Left cardiac atrium (tissue), 4 donors: ENCODE measurements around the gene ZMYND12. TPM values are rescaled to one million over a fixed set of nuclear protein-coding genes. Genes with fewer than 3 reads are reported as not detected.

Experiments used
- ATAC-seq, 2 donors: fragments of 200-7000 bp; cut with Tn5 transposase; one replicate each; pipeline ENCODE4 v1.9.1; 2020; ENCODE audit warnings: mild to moderate bottlenecking in 2 of 2, moderate library complexity in 2 of 2
- DNase-seq: peaks from one replicate; pipeline ENCODE4 v3.0.0-alpha.2; 2020
- intact Hi-C, 2 donors: fragments of 100-400 bp; cut with DNase I; formaldehyde crosslinking; loops; one replicate each; pipeline versions ENCODE4 v1.14.1 to v1.15.1; 2022 to 2023
- total RNA-seq, 2 donors: library from RNA; stranded (reverse); fragmentation: NEBNext Ultra II Directional; extraction: Animal tissue kit (Norgen Biotek cat#: 25700); gene quantifications; one replicate each; pipeline ENCODE4 v1.2.1, GENCODE V29; 2021
- donor health status: DM: no; HTN: yes; CAD: no.
- donor health status: DM: no; HTN: yes; CAD: no; lungs with severe emphysema.
- donor health status: DM: yes; HTN: yes; CAD: no.
- donor health status: Dilated cardiomyopathy.

ZMYND12 gene
- total RNA-seq, 2 donors from 2014 or later, result 0.31 to 0.65 TPM

DNA sequence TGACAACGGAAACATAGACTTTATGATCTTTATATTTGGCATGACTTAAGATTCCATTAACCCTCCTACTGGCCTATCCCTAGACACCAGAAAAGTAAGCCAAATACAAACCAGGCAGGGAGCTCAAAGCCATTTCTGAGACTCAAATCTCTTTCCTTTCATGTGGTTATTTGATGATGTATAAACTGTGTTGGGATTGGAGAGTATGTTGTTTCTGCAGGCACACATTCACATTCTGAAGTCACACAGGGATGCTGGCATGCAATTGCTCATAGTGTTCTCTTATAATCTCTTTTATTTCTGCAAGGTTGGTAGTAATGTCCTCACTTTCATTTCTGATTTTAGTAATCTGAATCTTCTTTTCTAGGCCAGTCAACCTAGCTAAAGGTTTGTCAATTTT, 5.8 kb downstream of the ZMYND12 start:
- ATAC-seq (no peak), DNase-seq (no peak)
- intact Hi-C loops, result loop anchor here in 1 of 2 donors (10.0 kb wide), 1 partner anchor 115 kb away; the partner anchor contains the start of gene FOXJ3

DNA sequence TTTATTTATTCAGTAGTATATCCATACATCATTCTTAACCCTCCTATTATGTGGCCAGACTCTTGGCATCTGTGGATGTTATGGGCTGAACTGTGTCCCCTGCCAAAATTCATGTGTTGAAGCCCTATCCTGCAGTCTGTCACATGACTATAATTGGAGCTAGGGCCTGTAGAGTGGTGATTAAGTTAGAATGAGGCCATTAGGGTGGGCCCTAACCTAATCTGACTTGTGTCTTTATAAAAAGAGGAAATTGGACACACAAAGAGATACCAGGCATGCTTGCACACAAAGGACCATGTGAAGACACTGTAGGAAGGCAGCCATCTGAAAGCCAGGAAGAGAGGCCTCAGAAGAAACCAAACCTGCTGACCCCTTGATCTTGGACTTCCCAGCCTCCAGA, 6.6 kb downstream of the ZMYND12 start:
- DNase-seq, result no peak
- intact Hi-C loops, result no loop called here
- ATAC-seq, result no peak

- no peak for DNase-seq
- intact Hi-C loops, result no loop called here
- no peak for ATAC-seq
Measured at GRCh38 chr1:42442662-42443061, 13.2 kb downstream of the ZMYND12 start.

GRCh38 chr1:42439940-42440339, 15.9 kb downstream of the ZMYND12 start:
- intact Hi-C loops, result no loop called here
- DNase-seq (no peak), ATAC-seq (no peak)

DNA sequence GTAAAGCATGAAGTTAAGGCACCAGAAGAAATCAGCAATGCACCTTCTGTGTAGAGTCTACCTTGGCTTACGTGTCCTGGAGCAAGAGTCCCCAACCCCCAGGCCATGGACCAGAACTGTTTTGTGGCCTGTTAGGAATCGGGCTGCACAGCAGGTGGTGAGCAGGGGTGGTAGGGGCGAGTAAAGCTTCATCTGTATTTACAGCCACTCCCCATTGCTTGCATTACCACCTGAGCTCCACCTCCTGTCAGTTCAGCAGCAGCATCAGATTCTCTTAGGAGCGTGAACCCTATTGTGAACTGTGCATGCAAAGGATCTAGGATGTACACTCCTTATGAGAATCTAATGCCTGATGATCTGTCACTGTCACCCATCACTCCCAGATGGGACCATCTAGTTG, 21.5 kb downstream of the ZMYND12 start:
- intact Hi-C loops, result no loop called here
- ATAC-seq (no peak), DNase-seq (no peak)

GRCh38 chr1:42433369-42433768, 22.5 kb downstream of the ZMYND12 start:
- intact Hi-C loops, result no loop called here
- no peak for DNase-seq
- no peak for ATAC-seq

- DNase-seq (no peak), ATAC-seq (no peak)
- intact Hi-C loops, result no loop called here
Measured at GRCh38 chr1:42432714-42433113, 23.1 kb downstream of the ZMYND12 start.

DNA sequence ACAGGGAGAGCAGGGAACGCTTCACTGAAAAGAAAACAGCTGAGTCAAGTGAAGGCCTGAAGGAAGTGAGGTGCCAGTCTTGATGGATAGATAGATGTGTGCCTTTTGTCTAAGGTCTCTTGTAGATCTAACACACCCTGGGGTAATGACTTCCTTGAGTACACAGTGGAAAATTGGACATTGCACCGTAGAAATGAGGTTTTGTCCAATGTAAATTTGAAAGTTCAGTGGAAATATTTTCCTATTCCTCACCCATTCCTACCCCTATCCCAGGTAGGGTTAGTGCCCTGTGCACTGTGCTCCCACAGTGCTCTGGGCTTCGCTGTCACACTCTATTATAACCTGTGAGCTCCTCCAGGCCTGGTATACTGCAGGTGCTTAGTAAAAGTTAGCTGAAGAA, 24.3 kb downstream of the ZMYND12 start:
- ATAC-seq (no peak), DNase-seq (no peak)
- intact Hi-C loops, result no loop called here

- intact Hi-C loops, result no loop called here
- no peak for ATAC-seq
- no peak for DNase-seq
Measured at GRCh38 chr1:42430286-42431135, 25.3 kb downstream of the ZMYND12 start.

DNA sequence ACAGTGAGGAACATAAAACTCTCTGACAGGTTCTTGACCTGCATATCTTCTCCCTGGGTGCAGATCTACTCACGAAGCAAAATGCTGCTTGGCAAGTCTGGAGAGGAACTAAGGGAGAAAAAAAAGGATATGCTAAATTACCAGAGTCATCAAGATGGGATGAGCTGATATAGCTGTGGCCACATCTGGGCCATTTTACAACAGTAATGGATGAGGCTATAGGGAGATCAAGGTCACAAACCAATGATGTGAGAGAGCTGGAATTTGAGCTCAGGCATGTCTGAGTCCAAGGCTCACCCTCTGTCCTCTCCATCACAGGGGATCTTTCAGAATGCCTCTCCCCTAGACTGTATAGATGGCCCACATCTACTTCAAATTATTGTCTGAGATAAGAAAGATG, 26.2 kb downstream of the ZMYND12 start:
- intact Hi-C loops, result no loop called here
- DNase-seq, result no peak
- ATAC-seq, result no peak

DNA sequence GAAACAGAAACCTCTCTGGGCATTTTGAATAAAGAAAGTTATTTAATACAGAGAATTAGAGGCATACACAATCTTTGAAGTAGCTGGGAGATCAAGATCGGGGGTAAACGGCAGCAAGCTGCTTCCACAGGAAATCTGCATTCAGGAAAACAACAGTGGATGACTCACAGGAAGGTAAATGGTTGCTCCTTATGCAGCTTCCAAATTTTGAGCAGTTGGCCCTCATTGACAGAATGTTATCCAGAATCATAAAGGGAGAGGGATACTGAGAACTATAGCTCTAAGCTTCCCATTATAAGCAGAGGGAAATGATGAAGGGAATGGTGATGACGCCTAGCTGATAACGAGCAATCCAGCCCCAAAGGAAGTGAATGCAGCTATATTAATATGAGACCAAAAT, 28.6 kb downstream of the ZMYND12 start:
- intact Hi-C loops, result no loop called here
- ATAC-seq (no peak), DNase-seq (no peak)

GRCh38 chr1:42424201-42424600, 31.6 kb downstream of the ZMYND12 start:
- ATAC-seq (no peak), DNase-seq (no peak)
- intact Hi-C loops, result no loop called here

DNA sequence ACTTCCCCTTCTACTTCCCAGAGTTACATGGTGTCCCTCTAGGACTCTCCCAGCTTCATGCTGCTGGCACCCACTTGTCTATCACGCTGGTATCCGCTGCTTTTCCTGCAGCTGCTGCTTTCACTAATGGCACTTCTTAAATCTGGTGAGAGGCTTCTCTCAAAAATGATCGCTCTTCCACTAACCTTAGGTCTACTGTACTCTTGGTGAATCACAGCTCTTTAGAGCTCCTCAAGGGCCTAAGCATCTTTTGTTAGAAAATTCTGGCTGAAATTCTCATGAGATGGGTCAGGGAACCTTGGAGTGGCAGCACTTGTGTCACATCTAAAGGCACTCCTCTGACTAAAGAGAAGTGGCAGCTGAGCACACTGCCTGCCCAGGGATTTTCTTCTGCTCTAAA, 32.1 kb downstream of the ZMYND12 start:
- intact Hi-C loops, result no loop called here
- DNase-seq, result no peak
- ATAC-seq, result no peak

GRCh38 chr1:42422737-42423136, 33.1 kb downstream of the ZMYND12 start:
- ATAC-seq, result no peak
- intact Hi-C loops, result no loop called here
- no peak for DNase-seq

DNA sequence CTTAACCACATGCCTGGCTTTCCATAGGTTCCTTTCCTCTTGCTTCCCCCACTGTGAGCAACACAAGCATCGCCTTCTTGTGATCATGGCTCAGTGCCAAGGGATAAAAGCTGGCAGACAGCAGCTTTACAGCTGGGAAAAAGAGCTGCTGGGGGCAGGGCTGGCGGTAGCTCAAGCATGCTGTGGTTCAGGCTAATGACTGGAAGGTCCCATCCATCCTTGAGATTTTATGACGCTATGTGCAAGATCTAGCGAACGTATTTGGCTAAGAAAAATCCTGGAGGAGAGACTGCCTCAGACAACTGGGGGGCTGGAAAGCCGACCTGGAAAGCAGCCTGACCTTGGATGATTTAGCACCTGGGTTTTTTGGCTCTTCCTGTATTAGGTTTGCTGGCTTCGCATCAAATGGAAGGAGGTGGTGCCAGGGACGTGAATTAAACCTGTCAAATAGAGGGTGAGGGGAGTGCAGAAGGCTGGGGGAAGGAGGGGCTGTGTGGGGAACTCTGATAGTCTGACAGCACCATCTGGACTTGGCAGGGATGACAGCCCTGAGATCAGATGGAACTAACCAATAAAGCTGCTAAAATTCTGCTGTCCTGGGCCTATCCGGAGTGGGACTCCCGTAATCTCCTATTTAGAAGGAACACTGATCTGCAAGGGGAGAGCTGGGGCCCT, 34.8 kb downstream of the ZMYND12 start:
- intact Hi-C loops, result no loop called here
- ATAC-seq (peak; percentile 64 to 70), DNase-seq (peak; percentile 65)

DNA sequence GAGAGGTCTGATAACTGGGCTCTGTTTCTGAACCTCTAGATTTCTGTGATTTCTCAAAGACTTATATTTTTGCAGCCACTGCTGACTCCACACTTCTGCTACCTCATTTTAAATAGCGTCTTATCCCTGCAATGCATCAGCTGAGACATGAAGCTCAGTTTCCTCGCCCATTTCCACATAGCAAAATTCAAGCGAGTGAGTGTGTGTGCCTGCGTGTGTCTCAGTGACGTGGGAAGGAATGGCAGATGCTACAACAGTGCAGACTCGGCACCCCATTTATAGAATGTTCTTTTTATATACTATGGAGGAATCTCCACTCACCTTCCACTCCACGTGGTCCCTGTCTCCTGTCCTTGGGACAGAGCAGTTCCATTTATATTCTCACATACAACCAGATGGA, 35.7 kb downstream of the ZMYND12 start:
- no peak for ATAC-seq
- intact Hi-C loops, result no loop called here
- DNase-seq, result no peak

GRCh38 chr1:42419126-42419821, 36.5 kb downstream of the ZMYND12 start:
- peak; percentile 73 for DNase-seq
- intact Hi-C loops, result no loop called here
- peak; percentile 75 to 83 for ATAC-seq

DNA sequence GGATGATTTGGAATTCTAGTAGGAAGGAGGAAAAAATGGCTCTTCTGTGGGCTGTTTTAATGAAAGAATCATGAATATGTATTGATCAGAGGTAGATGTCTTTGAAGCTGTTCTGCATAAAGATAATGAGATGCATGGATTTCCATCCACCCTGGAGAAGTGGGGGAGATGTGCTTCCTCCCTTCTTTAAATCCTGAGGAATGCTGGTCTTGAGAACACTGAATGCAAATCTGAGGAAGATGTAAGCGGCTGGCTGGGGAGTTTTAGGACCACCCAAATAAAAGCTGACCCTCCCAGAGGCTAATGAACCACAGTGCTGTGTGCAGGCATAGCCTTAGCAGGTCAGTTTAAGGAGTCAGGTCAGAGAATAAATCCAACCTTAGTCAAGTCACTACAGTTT, 37.3 kb downstream of the ZMYND12 start:
- ATAC-seq (no peak), DNase-seq (no peak)
- intact Hi-C loops, result no loop called here

GRCh38 chr1:42417166-42417565, 38.7 kb downstream of the ZMYND12 start:
- no peak for DNase-seq
- intact Hi-C loops, result no loop called here
- no peak for ATAC-seq
